Chondrocyte (in vitro differentiated cells): ENCODE data around the gene TAF13. TPM values are rescaled to one million over a fixed set of nuclear protein-coding genes. Genes with fewer than 3 reads are reported as not detected.

ENCODE experiments used
- DNase-seq: peaks from one replicate; pipeline ENCODE4 v3.0.0; 2021; ENCODE audit warnings: mixed read lengths, low spot score
- H3K27ac Mint-ChIP-seq: one replicate; pipeline ENCODE4 v1.8.0; 2021; ENCODE audit warnings: mild to moderate bottlenecking, moderate library complexity, mixed read lengths; ENCODE audit not compliant: unreplicated experiment
- H3K27me3 Mint-ChIP-seq: 2 replicates; pipeline ENCODE4 v1.8.0; 2021; ENCODE audit warnings: low read depth, mixed read lengths
- H3K36me3 Mint-ChIP-seq: 2 replicates; pipeline ENCODE4 v1.8.0; 2021; ENCODE audit warnings: low read depth, mixed read lengths
- H3K4me1 Mint-ChIP-seq: 2 replicates; pipeline ENCODE4 v1.8.0; 2021; ENCODE audit warnings: low read depth, mild to moderate bottlenecking, mixed read lengths
- H3K4me3 Mint-ChIP-seq: one replicate; pipeline ENCODE4 v1.8.0; 2021; ENCODE audit warnings: mild to moderate bottlenecking, moderate library complexity, mixed read lengths; ENCODE audit not compliant: unreplicated experiment
- H3K9me3 Mint-ChIP-seq: 2 replicates; pipeline ENCODE4 v1.8.0; 2021; ENCODE audit warnings: low read depth, mixed read lengths
- CTCF ChIP-seq: fragments of 200-600 bp; sonication (generic); IDR thresholded peaks from 2 replicates; pipeline ENCODE4 v1.5.0; 2021; ENCODE audit warnings: antibody characterized with exemption, mild to moderate bottlenecking, moderate library complexity
- long read RNA-seq: library from polyadenylated mRNA; stranded (forward); transcript quantifications from one replicate; pipeline ENCODE4 v2.0.0, GENCODE V29; 2021
- total RNA-seq: library from RNA; stranded (reverse); gene quantifications from 3 replicates; pipeline ENCODE4 v1.2.1, GENCODE V29; 2021

TAF13 gene
- 82.9 to 101 TPM (median 87.8 TPM) in 3 replicates for total RNA-seq
- long read RNA-seq, partial matches to known transcripts, result 4 of 4 reads
- long read RNA-seq, other reads (novel, unspliced or antisense), result 0 of 4 reads

- Mint-ChIP-seq H3K4me1 (peaks cover 38% of the 10 kb centered on the region), H3K4me3 (peak within 1 kb of the TSS; percentile 98), H3K9me3 (no peaks in the 10 kb centered on the region)
Observed at GRCh38 chr1:109075531-109076490, at the start of gene TAF13. Gene TAF13, minus strand, starts transcription at chr1:109076003. Its CDS starts 56 bp downstream, at chr1:109075947.

GRCh38 chr1:109120356-109120755, 44.6 kb upstream of the TAF13 start:
- no peak for DNase-seq
- Mint-ChIP-seq H3K27ac (no peak overlapping the region), H3K27me3 (peaks cover 6% of the 10 kb centered on the region), H3K4me1 (no peaks in the 10 kb centered on the region), H3K36me3 (no peaks in the 10 kb centered on the region), H3K9me3 (no peaks in the 10 kb centered on the region), H3K4me3 (no peak overlapping the region)
- no peak for TF ChIP-seq CTCF

More at GRCh38 chr1:109075531-109076490, at the start of gene TAF13:
- Mint-ChIP-seq H3K27me3 (no peaks in the 10 kb centered on the region), H3K27ac (peak within 1 kb of the TSS; percentile 100), H3K36me3 (peaks cover 2% of the 10 kb centered on the region)
- DNase-seq, result peak; percentile 98
- peak; percentile 49 for TF ChIP-seq CTCF

- no peak for TF ChIP-seq CTCF
- DNase-seq, result no peak
- H3K4me1 Mint-ChIP-seq, result peaks cover 8% of the 10 kb centered on the region
- no peaks in the 10 kb centered on the region for H3K9me3 Mint-ChIP-seq
- no peak overlapping the region for H3K27ac Mint-ChIP-seq
- peaks cover 20% of the 10 kb centered on the region for H3K27me3 Mint-ChIP-seq
- no peak overlapping the region for H3K4me3 Mint-ChIP-seq
- H3K36me3 Mint-ChIP-seq, result no peaks in the 10 kb centered on the region
Observed at GRCh38 chr1:109118089-109118488, 42.3 kb upstream of the TAF13 start.

- H3K4me1 Mint-ChIP-seq, result peaks cover 20% of the 10 kb centered on the region
Observed at GRCh38 chr1:109116286-109116685, 40.5 kb upstream of the TAF13 start.

More at GRCh38 chr1:109116286-109116685, 40.5 kb upstream of the TAF13 start:
- DNase-seq, result no peak
- Mint-ChIP-seq H3K9me3 (no peaks in the 10 kb centered on the region), H3K4me3 (no peak overlapping the region), H3K36me3 (no peaks in the 10 kb centered on the region), H3K27me3 (peaks cover 26% of the 10 kb centered on the region), H3K27ac (no peak overlapping the region)
- TF ChIP-seq CTCF, result no peak
